GM20000 (cell line): ENCODE measurements around the gene DOCK6.

Experiments used
- DNase-seq: peaks from one replicate; pipeline ENCODE4 v3.0.0; 2012; ENCODE audit warnings: low spot score
- TF ChIP-seq, protein P1 (sequence below): IDR thresholded peaks from 2 replicates; pipeline ENCODE4 v1.5.1; 2012; ENCODE audit warnings: mild to moderate bottlenecking, control low read depth; ENCODE audit errors: extremely low read depth, missing control alignments

Gene DOCK6

DNA sequence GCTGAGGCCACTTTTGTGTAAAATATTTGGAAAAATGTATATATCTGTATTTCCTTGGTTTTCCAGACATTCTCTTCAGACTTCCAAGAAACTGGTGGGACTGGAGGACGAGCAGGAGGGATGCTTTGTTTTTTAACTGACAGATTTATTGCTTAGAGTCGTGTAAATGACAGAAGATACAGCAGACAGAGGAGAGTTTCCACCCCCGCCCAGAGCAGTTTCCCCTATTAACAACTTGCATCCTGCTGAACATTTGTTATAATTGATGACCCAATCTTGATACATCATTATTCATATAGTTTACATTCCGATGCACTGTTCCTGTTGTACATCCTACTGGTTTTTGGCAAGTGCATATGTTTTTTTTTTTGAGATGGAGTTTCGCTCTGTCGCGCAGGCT, 7.1 kb upstream of the DOCK6 start:
- no peak for DNase-seq
- TF ChIP-seq, protein P1, sequence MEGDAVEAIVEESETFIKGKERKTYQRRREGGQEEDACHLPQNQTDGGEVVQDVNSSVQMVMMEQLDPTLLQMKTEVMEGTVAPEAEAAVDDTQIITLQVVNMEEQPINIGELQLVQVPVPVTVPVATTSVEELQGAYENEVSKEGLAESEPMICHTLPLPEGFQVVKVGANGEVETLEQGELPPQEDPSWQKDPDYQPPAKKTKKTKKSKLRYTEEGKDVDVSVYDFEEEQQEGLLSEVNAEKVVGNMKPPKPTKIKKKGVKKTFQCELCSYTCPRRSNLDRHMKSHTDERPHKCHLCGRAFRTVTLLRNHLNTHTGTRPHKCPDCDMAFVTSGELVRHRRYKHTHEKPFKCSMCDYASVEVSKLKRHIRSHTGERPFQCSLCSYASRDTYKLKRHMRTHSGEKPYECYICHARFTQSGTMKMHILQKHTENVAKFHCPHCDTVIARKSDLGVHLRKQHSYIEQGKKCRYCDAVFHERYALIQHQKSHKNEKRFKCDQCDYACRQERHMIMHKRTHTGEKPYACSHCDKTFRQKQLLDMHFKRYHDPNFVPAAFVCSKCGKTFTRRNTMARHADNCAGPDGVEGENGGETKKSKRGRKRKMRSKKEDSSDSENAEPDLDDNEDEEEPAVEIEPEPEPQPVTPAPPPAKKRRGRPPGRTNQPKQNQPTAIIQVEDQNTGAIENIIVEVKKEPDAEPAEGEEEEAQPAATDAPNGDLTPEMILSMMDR: no peak

DNA sequence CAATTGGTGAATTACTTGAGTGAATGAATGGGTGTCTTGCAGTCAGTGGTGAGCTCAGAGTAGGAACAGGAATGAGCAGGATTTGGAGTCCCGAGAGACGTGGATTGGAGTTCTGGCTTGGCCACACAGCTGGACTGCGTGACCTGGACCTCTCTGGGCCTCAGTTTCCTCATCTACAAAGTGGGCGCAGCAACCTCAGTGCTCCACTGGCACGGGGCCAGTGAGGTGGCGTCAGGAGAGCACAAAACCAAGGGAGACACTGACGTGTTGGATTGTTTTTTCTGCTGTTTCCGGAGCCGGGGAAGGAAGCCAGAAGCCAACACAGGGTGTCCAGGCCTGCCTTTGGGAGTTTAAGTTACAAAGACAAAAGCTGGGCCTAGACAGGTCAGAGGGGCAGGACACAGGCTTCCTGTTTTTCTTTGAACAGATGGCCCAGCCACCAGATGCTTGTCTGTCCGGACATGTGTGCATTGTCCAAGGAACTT, 6.5 kb upstream of the DOCK6 start:
- TF ChIP-seq, protein P1: no peak
- no peak for DNase-seq

DNA sequence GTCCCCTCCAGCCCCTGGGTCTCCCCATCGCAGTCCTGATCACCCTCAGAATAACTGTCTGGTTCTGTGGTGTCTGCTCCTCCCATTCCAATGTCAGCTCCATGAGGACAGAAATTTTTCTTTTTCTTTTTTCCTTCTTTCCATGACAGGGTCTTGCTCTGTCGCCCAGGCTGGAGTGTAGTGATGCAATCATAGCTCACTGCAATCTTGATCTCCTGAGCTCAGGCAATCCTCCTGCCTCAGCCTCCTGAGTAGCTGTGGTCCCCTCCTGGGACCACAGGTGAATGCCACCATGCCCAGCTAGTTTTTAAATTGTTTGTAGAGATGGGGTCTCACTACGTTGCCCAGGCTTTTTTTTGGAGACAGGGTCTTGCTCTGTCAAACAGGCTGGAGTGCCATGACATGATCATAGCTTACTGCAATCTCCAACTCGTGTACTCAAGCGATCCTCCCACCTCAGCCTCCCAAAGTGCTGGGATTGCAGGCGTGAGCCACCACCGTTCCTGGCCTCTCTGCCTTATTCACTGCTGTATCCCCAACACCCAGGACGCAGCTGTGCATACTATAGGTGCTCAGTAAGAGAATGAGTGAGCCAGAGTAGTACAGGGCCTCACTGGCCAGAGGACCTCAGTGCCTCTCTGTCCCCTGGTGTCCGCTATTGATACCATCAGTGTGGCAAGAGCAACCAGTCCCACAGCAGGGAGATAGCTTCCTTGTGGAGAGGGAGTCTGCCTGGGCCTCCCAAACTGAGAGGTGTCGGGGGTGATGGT, 5.2 kb upstream of the DOCK6 start:
- TF ChIP-seq, protein P1: no peak
- no peak for DNase-seq

DNA sequence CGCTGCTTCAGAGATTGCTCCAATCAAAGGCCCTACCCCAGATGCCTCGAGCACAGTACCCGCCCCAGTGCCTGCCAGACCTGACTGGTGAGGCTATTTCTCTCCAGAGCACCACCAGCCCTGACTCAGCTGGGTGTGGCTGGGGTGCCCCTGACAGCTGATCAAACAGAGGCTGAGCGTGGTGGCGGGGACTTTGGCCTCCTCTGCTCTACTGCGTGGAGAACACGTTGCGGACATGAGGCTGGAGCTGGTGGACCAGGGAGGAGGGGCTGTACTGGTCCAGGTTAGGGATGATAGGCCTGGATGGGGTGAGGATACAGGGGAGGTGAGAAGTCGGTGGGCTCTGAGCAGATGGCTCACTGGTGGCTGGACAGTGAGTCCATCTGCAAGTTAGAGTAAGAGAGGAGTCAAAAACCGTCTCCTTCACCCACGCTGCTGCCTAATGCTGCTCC, 3.5 kb upstream of the DOCK6 start:
- TF ChIP-seq, protein P1: no peak
- no peak for DNase-seq

DNA sequence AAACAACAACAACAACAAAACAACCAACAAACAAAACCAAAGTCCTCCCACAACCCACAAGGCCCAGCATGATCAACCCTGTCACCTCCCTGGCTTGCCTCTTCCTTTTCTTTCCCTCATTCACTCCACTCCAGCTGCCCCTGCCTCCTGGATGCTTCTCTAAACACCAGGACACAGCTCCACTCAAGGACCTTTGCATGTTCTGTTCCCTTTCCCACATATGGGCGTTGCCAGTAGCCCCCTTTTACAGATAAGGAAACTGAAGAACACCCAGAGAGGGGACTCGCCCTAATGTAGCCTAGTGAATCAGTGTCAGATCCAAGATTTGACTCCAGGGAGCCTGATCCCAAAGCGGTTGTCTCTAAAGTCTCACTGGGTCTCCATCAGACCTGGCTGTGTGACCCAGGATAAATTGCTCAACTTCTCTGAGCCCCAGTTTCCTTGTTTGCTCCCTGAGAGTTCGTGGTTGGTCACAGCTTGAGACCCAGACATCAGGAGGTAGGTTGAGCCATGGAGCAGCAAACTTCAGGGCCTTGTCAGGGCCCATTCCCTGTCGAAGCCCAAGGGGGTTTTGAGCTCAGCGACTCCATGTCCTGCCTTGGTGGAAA, 3.0 kb upstream of the DOCK6 start:
- TF ChIP-seq, protein P1: no peak
- no peak for DNase-seq

DNA sequence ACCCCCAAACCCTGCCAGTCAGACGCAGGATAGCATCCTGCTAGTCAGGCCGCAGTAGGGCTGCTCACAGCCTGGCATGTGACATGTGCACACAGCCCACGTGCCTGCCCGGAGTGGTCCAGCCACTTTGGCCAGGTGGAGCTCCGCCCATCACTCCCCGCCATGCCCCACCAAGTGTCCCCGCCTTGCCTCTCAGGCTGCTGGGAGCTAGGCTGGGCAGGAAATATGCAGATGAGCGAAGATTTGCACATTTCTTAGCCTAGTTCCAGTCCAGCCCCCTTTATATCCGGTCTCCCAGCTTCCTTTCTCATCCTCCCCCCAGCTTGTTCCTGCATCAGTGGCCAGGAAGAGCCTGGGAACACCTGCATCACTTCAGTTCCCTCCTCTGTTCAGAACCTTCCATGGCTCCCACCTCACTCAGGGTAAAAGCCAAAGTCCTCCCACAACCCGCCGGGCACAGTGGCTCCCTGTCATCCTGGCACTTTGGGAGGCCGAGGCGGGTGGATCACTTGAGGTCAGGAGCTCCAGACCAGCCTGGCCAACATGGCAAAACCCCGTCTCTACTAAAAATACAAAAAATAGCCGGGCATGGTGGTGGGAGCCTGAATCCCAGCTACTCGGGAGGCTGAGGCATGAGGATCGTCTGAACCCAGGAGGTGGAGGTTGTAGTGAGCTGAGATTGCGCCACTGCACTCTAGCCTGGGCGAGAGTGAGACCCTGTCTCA, 2.3 kb upstream of the DOCK6 start:
- TF ChIP-seq, protein P1: no peak
- DNase-seq: peak; percentile 46

DNA sequence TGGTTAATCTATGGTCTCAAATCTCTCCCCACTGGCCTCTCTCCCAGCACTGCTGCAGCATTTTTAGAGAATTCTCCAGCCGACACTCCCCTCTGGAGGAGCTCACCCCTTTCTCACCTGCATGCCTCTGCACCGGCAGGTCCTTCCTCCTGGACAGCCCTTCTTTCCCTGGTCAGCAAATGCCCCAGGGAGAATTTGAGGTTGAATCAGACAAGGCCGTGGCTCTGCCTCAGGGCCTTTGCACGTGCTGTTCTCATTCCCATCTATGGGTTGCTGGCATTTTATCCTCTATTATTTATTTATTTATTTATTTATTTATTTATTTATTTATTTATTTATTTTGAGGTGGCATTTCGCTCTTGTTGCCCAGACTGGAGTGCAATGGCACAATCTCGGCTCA, 1.4 kb upstream of the DOCK6 start:
- no peak for DNase-seq
- TF ChIP-seq, protein P1: no peak
